ENCODE measurements around the gene TLE2. TPM values are rescaled to one million over a fixed set of nuclear protein-coding genes. Genes with fewer than 3 reads are reported as not detected.
"Not testable (repeated sequence)": the region's sequence is repeated elsewhere in the genome, so short reads cannot be mapped to it uniquely, and the experiment has no call there.

The TLE2 gene
- total RNA-seq, 1 experiment from 2014 or later, result 7.7 TPM

GRCh38 chr19:2994588-2995131 lies 34.4 kb downstream of the TLE2 start:
- H3K9me2 ChIP-seq (replicated peaks; ENCODE audit: low read length), result no peaks in the 10 kb centered on the region
- no peak overlapping the region for H3K4me2 ChIP-seq (ENCODE audit: low read length)
- intact Hi-C loops (cut with micrococcal nuclease), result no loop called here
- H4K20me1 ChIP-seq (ENCODE audit: low read length), result no peaks in the 10 kb centered on the region
- ChIA-PET POLR2A (ENCODE audit: unreplicated experiment) (no interaction called here), CTCF (no interaction called here)
- no TSS peak for BruUV-seq (replicated peaks)
- no peaks in the 10 kb centered on the region for H3K4me1 ChIP-seq (ENCODE audit: insufficient read depth, low read length)
- H2AFZ ChIP-seq (ENCODE audit: low read length), result no peak overlapping the region
- H3K9ac ChIP-seq (ENCODE audit: low read length), result no peak overlapping the region
- no peaks in the 10 kb centered on the region for H3K9me3 ChIP-seq (ENCODE audit: low read length)
- H3K36me3 ChIP-seq (ENCODE audit: low read depth, low read length), result no peaks in the 10 kb centered on the region
- ATAC-seq (no peak), DNase-seq (no peak)
- no peaks in the 10 kb centered on the region for H3K79me2 ChIP-seq (ENCODE audit: low read length)
- no peak overlapping the region for H3K4me3 ChIP-seq (ENCODE audit: low read length)
- TF ChIP-seq EZH2phosphoT487 (IDR thresholded peaks at IDR 0.05; ENCODE audit: borderline replicate concordance, low read length) (no peak), CTCF (conservative IDR thresholded peaks at IDR 0.05; ENCODE audit: low read depth, low read length) (no peak), EZH2 (IDR thresholded peaks at IDR 0.05; ENCODE audit: low read length, unreplicated experiment) (no peak)
- no peaks in the 10 kb centered on the region for H3F3A ChIP-seq (ENCODE audit: low read length, unreplicated experiment)
- H3K27ac ChIP-seq (ENCODE audit: low read length), result no peak overlapping the region
- no peaks in the 10 kb centered on the region for H3K27me3 ChIP-seq (ENCODE audit: low read length)

DNA sequence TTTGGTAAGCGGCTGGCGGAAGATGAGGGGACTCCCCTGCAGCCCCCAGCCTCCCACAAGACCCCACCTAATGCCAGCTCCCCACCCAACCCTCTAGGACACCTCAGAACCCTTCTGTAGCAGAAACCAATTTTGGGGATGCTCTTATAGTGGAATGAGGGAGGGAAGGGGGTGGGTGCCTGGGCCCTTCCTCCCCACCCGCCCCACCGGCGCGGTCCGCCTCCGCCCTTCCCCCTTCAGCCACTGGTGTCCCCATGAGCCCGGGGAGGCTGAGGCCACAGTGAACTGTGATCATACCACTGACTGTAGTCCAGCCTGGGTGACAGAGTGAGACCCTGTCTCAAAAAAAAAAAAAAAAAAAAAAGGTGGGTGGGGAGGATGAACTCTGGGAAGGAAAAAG lies 35.5 kb downstream of the TLE2 start:
- intact Hi-C loops (cut with micrococcal nuclease), result no loop called here
- BruUV-seq (replicated peaks), result no TSS peak
- H3K9me2 ChIP-seq (replicated peaks; ENCODE audit: low read length), result no peaks in the 10 kb centered on the region
- POLR2A ChIA-PET (ENCODE audit: unreplicated experiment), result no interaction called here
- no peak overlapping the region for H3K27ac ChIP-seq (ENCODE audit: low read length)
- H3K4me1 ChIP-seq (ENCODE audit: insufficient read depth, low read length), result no peaks in the 10 kb centered on the region
- DNase-seq (no peak), ATAC-seq (no peak)
- H3K27me3 ChIP-seq (ENCODE audit: low read length), result no peaks in the 10 kb centered on the region
- H3K4me2 ChIP-seq (ENCODE audit: low read length), result no peak overlapping the region
- H3K9me3 ChIP-seq (ENCODE audit: low read length), result no peaks in the 10 kb centered on the region
- H3K4me3 ChIP-seq (ENCODE audit: low read length), result no peak overlapping the region
- no peak overlapping the region for H3K9ac ChIP-seq (ENCODE audit: low read length)
- no peaks in the 10 kb centered on the region for H3K79me2 ChIP-seq (ENCODE audit: low read length)
- TF ChIP-seq CTCF (conservative IDR thresholded peaks at IDR 0.05; ENCODE audit: low read depth, low read length) (no peak), EZH2 (IDR thresholded peaks at IDR 0.05; ENCODE audit: low read length, unreplicated experiment) (no peak), EZH2phosphoT487 (IDR thresholded peaks at IDR 0.05; ENCODE audit: borderline replicate concordance, low read length) (no peak)
- H4K20me1 ChIP-seq (ENCODE audit: low read length), result no peaks in the 10 kb centered on the region
- CTCF ChIA-PET, result no interaction called here
- no peaks in the 10 kb centered on the region for H3F3A ChIP-seq (ENCODE audit: low read length, unreplicated experiment)
- H3K36me3 ChIP-seq (ENCODE audit: low read depth, low read length), result no peaks in the 10 kb centered on the region
- H2AFZ ChIP-seq (ENCODE audit: low read length), result no peak overlapping the region

DNA sequence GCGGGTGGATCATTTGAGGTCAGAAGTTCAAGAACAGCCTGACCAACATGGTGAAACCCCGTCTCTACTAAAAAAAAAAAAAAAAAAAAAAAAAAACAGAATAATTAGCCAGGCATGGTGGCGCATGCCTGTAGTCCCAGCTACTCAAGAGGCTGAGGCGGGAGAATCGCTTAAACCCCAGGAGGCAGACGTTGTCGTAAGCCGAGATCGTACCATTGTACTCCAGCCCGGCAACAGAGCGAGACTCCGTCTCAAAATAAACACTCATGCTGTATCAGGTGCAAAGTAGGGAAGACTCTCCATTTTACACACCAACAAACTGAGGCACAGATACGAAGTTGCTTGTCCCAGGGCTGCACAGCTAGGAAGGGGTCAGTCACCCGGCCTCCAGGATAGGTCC lies 36.1 kb downstream of the TLE2 start:
- Histone ChIP-seq H3K79me2 (ENCODE audit: low read length) (no peaks in the 10 kb centered on the region), H2AFZ (ENCODE audit: low read length) (no peak overlapping the region), H3F3A (ENCODE audit: low read length, unreplicated experiment) (no peaks in the 10 kb centered on the region), H3K9ac (ENCODE audit: low read length) (no peak overlapping the region), H4K20me1 (ENCODE audit: low read length) (no peaks in the 10 kb centered on the region), H3K9me3 (ENCODE audit: low read length) (no peaks in the 10 kb centered on the region), H3K27me3 (ENCODE audit: low read length) (no peaks in the 10 kb centered on the region), H3K36me3 (ENCODE audit: low read depth, low read length) (no peaks in the 10 kb centered on the region), H3K9me2 (replicated peaks; ENCODE audit: low read length) (no peaks in the 10 kb centered on the region), H3K4me2 (ENCODE audit: low read length) (no peak overlapping the region), H3K4me1 (ENCODE audit: insufficient read depth, low read length) (no peaks in the 10 kb centered on the region), H3K27ac (ENCODE audit: low read length) (no peak overlapping the region), H3K4me3 (ENCODE audit: low read length) (no peak overlapping the region)
- no peak for TF ChIP-seq CTCF (conservative IDR thresholded peaks at IDR 0.05; ENCODE audit: low read depth, low read length)
- TF ChIP-seq EZH2 (IDR thresholded peaks at IDR 0.05; ENCODE audit: low read length, unreplicated experiment), result no peak
- TF ChIP-seq EZH2phosphoT487 (IDR thresholded peaks at IDR 0.05; ENCODE audit: borderline replicate concordance, low read length), result no peak
- DNase-seq, result no peak
- POLR2A ChIA-PET (ENCODE audit: unreplicated experiment), result no interaction called here
- no TSS peak for BruUV-seq (replicated peaks)
- intact Hi-C loops (cut with micrococcal nuclease), result no loop called here
- CTCF ChIA-PET, result no interaction called here
- ATAC-seq, result no peak

- H3K4me2 ChIP-seq (ENCODE audit: low read length); H3K27me3 ChIP-seq (ENCODE audit: low read length); ATAC-seq; H3K27ac ChIP-seq (ENCODE audit: low read length); H4K20me1 ChIP-seq (ENCODE audit: low read length); H3F3A ChIP-seq (ENCODE audit: low read length, unreplicated experiment); DNase-seq; POLR2A ChIA-PET (ENCODE audit: unreplicated experiment); H3K9me2 ChIP-seq (replicated peaks; ENCODE audit: low read length); BruUV-seq (replicated peaks); H3K36me3 ChIP-seq (ENCODE audit: low read depth, low read length); H2AFZ ChIP-seq (ENCODE audit: low read length); H3K9me3 ChIP-seq (ENCODE audit: low read length); H3K9ac ChIP-seq (ENCODE audit: low read length); intact Hi-C loops (cut with micrococcal nuclease); H3K4me3 ChIP-seq (ENCODE audit: low read length); CTCF ChIA-PET; H3K79me2 ChIP-seq (ENCODE audit: low read length); H3K4me1 ChIP-seq (ENCODE audit: insufficient read depth, low read length): not testable (repeated sequence)
These were observed 36.7 kb downstream of the TLE2 start for GRCh38 chr19:2992333-2992732.
